ENCODE data around the gene DDX41.
A peak's percentile ranks its signal among the peaks of the same experiment; 100 is the strongest.

Gene DDX41

GRCh38 chr5:177557041-177557647 is 40.4 kb upstream of the DDX41 start:
- no peaks in the 10 kb centered on the region for H3K36me3 ChIP-seq (ENCODE audit: insufficient read depth)
- TF ChIP-seq CTCF (conservative IDR thresholded peaks at IDR 0.05; ENCODE audit: low read depth, low read length): no peak
- no peaks in the 10 kb centered on the region for H3K27me3 ChIP-seq (ENCODE audit: insufficient read depth, low read depth)
- peaks cover 15% of the 10 kb centered on the region; the same call in 1 of the 2 replicates for H3K79me2 ChIP-seq (ENCODE audit: insufficient read depth, low read depth)
- no peak overlapping the region for H3K4me3 ChIP-seq (IDR thresholded peaks at IDR 0.05; ENCODE audit: insufficient read depth, low read depth, low read length)
- H2AFZ ChIP-seq (ENCODE audit: low read depth): no peak overlapping the region
- H3K9ac ChIP-seq: no peak overlapping the region
- peaks cover 13% of the 10 kb centered on the region for H3K4me1 ChIP-seq (ENCODE audit: low read depth, poor library complexity, severe bottlenecking)
- no peaks in the 10 kb centered on the region for H4K20me1 ChIP-seq (ENCODE audit: insufficient read depth)
- H3K27ac ChIP-seq: no peak overlapping the region
- H3K4me2 ChIP-seq: no peak overlapping the region

GRCh38 chr5:177555665-177556064 is 38.9 kb upstream of the DDX41 start:
- no peaks in the 10 kb centered on the region for H4K20me1 ChIP-seq (ENCODE audit: insufficient read depth)
- no peak for TF ChIP-seq CTCF (conservative IDR thresholded peaks at IDR 0.05; ENCODE audit: low read depth, low read length)
- H3K4me1 ChIP-seq (ENCODE audit: low read depth, poor library complexity, severe bottlenecking): peaks cover 13% of the 10 kb centered on the region
- H3K36me3 ChIP-seq (ENCODE audit: insufficient read depth): no peaks in the 10 kb centered on the region
- no peak overlapping the region for H2AFZ ChIP-seq (ENCODE audit: low read depth)
- peaks cover 15% of the 10 kb centered on the region; the same call in 1 of the 2 replicates for H3K79me2 ChIP-seq (ENCODE audit: insufficient read depth, low read depth)
- H3K27me3 ChIP-seq (ENCODE audit: insufficient read depth, low read depth): no peaks in the 10 kb centered on the region
- no peak overlapping the region for H3K4me2 ChIP-seq
- no peak overlapping the region for H3K4me3 ChIP-seq (IDR thresholded peaks at IDR 0.05; ENCODE audit: insufficient read depth, low read depth, low read length)
- no peak overlapping the region for H3K9ac ChIP-seq
- H3K27ac ChIP-seq: no peak overlapping the region

- peak overlapping the region; percentile 82 for H3K4me2 ChIP-seq
- H3K4me1 ChIP-seq (ENCODE audit: low read depth, poor library complexity, severe bottlenecking): peaks cover 13% of the 10 kb centered on the region
- no peak overlapping the region for H3K27ac ChIP-seq
- no peaks in the 10 kb centered on the region for H4K20me1 ChIP-seq (ENCODE audit: insufficient read depth)
- no peak for TF ChIP-seq CTCF (conservative IDR thresholded peaks at IDR 0.05; ENCODE audit: low read depth, low read length)
- no peak overlapping the region for H3K4me3 ChIP-seq (IDR thresholded peaks at IDR 0.05; ENCODE audit: insufficient read depth, low read depth, low read length)
- H3K27me3 ChIP-seq (ENCODE audit: insufficient read depth, low read depth): no peaks in the 10 kb centered on the region
- H3K79me2 ChIP-seq (ENCODE audit: insufficient read depth, low read depth): peaks cover 17% of the 10 kb centered on the region; the same call in 1 of the 2 replicates
- H3K36me3 ChIP-seq (ENCODE audit: insufficient read depth): no peaks in the 10 kb centered on the region
- H2AFZ ChIP-seq (ENCODE audit: low read depth): peak overlapping the region; percentile 97
- H3K9ac ChIP-seq: no peak overlapping the region; the same call in 1 of the 2 replicates
Observed at GRCh38 chr5:177555228-177555627, 38.5 kb upstream of the DDX41 start.

GRCh38 chr5:177554474-177555111 is 37.8 kb upstream of the DDX41 start, which contains the start of gene FAM193B:
Gene FAM193B (minus strand): TSS chr5:177554563. CDS start chr5:177554458, 105 bp downstream.
- Histone ChIP-seq H3K4me2 (peak within 1 kb of the TSS; percentile 82), H3K4me3 (IDR thresholded peaks at IDR 0.05; ENCODE audit: insufficient read depth, low read depth, low read length) (no peak within 1 kb of the TSS), H3K4me1 (ENCODE audit: low read depth, poor library complexity, severe bottlenecking) (peaks cover 13% of the 10 kb centered on the region), H3K27ac (no peak within 1 kb of the TSS), H3K36me3 (ENCODE audit: insufficient read depth) (no peaks in the 10 kb centered on the region), H4K20me1 (ENCODE audit: insufficient read depth) (no peaks in the 10 kb centered on the region), H2AFZ (ENCODE audit: low read depth) (peak within 1 kb of the TSS; percentile 97), H3K9ac (peak within 1 kb of the TSS; percentile 41; the same call in 1 of the 2 replicates), H3K27me3 (ENCODE audit: insufficient read depth, low read depth) (no peaks in the 10 kb centered on the region), H3K79me2 (ENCODE audit: insufficient read depth, low read depth) (peaks cover 19% of the 10 kb centered on the region; the same call in 1 of the 2 replicates)
- TF ChIP-seq CTCF (conservative IDR thresholded peaks at IDR 0.05; ENCODE audit: low read depth, low read length): no peak
